ENCODE measurements around the gene SLC9A7.

DNA sequence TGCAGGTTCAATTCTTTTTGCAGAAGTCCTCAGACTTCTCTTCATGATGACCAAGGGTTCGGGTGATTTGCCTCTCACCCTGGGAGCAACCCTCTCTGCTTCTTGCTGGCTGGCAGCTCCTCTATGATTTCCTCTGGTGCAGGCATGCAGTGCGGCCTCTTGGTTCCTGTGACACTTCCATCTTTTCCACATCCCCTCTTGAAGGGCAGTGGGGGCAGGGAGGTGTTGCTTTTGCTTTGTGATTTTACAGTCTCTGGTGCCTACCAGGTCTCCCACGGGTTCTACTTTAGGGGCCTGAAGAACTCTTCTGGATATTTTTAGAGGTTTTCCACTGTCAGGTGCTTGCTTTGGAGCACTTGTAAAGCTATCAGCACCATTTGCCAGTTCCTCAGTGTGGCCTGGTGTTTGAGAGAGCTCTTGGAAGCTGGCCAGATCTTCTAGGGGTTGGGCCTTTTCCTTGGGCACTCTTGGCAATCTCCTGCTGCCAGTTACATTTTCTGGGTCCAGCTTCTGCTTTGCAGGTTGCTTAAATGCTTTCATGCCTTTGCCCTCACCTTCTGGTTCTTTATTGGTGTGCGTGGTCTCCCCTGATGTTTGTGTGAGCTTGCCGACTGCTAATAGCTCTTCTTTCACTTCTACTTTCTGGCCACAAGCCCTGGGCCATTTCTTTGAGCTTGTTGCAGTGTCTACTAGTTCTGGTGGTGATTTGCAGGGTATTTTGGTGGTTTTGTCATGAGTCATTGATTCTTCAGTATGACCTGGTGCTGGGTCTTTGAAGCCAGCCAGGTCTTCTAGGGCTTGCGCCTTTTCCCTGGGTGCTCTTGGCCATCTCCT lies 196.9 kb downstream of the SLC9A7 start:
- TF ChIP-seq POLR2A (IDR thresholded peaks at IDR 0.05; ENCODE audit: low read depth, low read length) (no peak), TAF1 (IDR thresholded peaks at IDR 0.05; ENCODE audit: borderline replicate concordance, low read depth, low read length) (no peak)
